Smooth muscle cell (in vitro differentiated cells): ENCODE results near the gene MLXIPL. TPM values are rescaled to one million over a fixed set of nuclear protein-coding genes. Genes with fewer than 3 reads are reported as not detected.

Source experiments
- DNase-seq: peaks from one replicate; lab custom pipeline; 2025; ENCODE audit not compliant: unreplicated experiment; lab: John Stamatoyannopoulos, UW
- H2AFZ ChIP-seq: fragments of 200-600 bp; sonication (generic); 2 replicates; pipeline ENCODE4 v1.6.0; 2016; ENCODE audit warnings: antibody characterized with exemption, low read depth, mild to moderate bottlenecking
- H3F3A ChIP-seq: fragments of 200-600 bp; sonication (generic); 2 replicates; pipeline ENCODE4 v1.6.0; 2017; ENCODE audit warnings: antibody characterized with exemption, low read depth
- H3K27ac ChIP-seq: fragments of 200-600 bp; sonication (generic); 2 replicates; pipeline ENCODE4 v1.5.1; 2016; ENCODE audit warnings: low read depth, mild to moderate bottlenecking
- H3K27me3 ChIP-seq: fragments of 200-600 bp; sonication (generic); 2 replicates; pipeline ENCODE4 v1.6.1; 2016; ENCODE audit warnings: low read depth, mild to moderate bottlenecking
- H3K36me3 ChIP-seq: fragments of 200-600 bp; sonication (generic); 2 replicates; pipeline ENCODE4 v1.5.1; 2016; ENCODE audit warnings: low read depth
- H3K4me1 ChIP-seq: fragments of 200-600 bp; sonication (generic); 2 replicates; pipeline ENCODE4 v1.5.1; 2016; ENCODE audit warnings: low read depth
- H3K4me2 ChIP-seq: fragments of 200-600 bp; sonication (generic); 2 replicates; pipeline ENCODE4 v1.6.0; 2016; ENCODE audit warnings: mild to moderate bottlenecking
- H3K4me3 ChIP-seq: fragments of 200-600 bp; sonication (generic); 2 replicates; pipeline ENCODE4 v1.5.1; 2016; ENCODE audit warnings: mild to moderate bottlenecking
- H3K79me2 ChIP-seq: fragments of 200-600 bp; sonication (generic); 2 replicates; pipeline ENCODE4 v1.6.0; 2016; ENCODE audit warnings: low read depth, mild to moderate bottlenecking
- H3K9ac ChIP-seq: fragments of 200-600 bp; sonication (generic); 2 replicates; pipeline ENCODE4 v1.6.0; 2016; ENCODE audit warnings: low read depth
- H3K9me3 ChIP-seq: fragments of 200-600 bp; sonication (generic); replicated peaks from 2 replicates; pipeline ENCODE4 v1.5.1; 2016; ENCODE audit warnings: low read depth
- H4K20me1 ChIP-seq: fragments of 200-600 bp; sonication (generic); 2 replicates; pipeline ENCODE4 v1.6.0; 2016; ENCODE audit warnings: low read depth
- WGBS: methylation state at CpG from one replicate; pipeline ENCODE4 v1.1.7; 2016; ENCODE audit warnings: low lambda C conversion rate; 5-methylcytosine and 5-hydroxymethylcytosine counted together
- polyA plus RNA-seq: library from polyadenylated mRNA; unstranded; fragments of >200 nt; fragmentation: Nextera tagmentation; extraction: Ambion mirVana; gene quantifications from 2 replicates; pipeline ENCODE4 v1.2.1, GENCODE V29; 2016
- total RNA-seq: library from RNA; depleted of rRNA; stranded (reverse); fragments of >200 nt; gene quantifications from 2 replicates; pipeline ENCODE4 v1.2.3, GENCODE V29; 2014
- TF ChIP-seq, protein P1 (sequence below): fragments of 200-600 bp; sonication (generic); IDR thresholded peaks from 2 replicates; pipeline ENCODE4 v1.5.1; 2017; ENCODE audit warnings: borderline replicate concordance, mild to moderate bottlenecking, antibody characterized with exemption; ENCODE audit not compliant: insufficient read depth, poor library complexity, severe bottlenecking

Gene MLXIPL
- total and polyA plus RNA-seq, 2 experiments from 2014 or later: not detected

DNA sequence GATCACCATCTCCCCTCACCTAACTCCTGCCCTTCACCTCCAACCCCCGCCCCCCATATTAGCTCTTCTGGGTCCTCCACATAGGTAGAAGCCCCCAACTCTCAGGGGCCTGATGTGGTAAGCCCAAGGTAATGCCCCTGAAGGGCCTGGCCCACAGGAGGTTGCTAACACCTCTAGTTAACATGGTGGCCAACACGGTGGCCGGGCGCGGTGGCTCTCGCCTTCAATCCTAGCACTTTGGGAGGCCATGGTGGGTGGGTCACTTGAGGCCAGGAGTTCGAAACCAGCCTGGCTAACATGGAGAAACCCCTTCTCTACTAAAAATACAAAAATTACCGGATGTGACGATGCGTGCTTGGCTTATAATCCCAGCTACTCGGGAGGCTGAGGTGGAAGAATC lies 954 bp upstream of the MLXIPL start:
- Histone ChIP-seq H3K4me2 (no peak overlapping the region), H3K27me3 (peaks cover 79% of the 10 kb centered on the region), H3K9me3 (no peaks in the 10 kb centered on the region), H3K4me1 (peaks cover 11% of the 10 kb centered on the region), H3K36me3 (no peaks in the 10 kb centered on the region), H3K79me2 (no peaks in the 10 kb centered on the region), H3F3A (no peaks in the 10 kb centered on the region), H2AFZ (no peak overlapping the region), H3K27ac (no peak overlapping the region), H3K9ac (no peak overlapping the region), H3K4me3 (no peak overlapping the region), H4K20me1 (no peaks in the 10 kb centered on the region)
- WGBS: 97% methylated on average over 11 of the region's 11 CpGs
- TF ChIP-seq, protein P1, sequence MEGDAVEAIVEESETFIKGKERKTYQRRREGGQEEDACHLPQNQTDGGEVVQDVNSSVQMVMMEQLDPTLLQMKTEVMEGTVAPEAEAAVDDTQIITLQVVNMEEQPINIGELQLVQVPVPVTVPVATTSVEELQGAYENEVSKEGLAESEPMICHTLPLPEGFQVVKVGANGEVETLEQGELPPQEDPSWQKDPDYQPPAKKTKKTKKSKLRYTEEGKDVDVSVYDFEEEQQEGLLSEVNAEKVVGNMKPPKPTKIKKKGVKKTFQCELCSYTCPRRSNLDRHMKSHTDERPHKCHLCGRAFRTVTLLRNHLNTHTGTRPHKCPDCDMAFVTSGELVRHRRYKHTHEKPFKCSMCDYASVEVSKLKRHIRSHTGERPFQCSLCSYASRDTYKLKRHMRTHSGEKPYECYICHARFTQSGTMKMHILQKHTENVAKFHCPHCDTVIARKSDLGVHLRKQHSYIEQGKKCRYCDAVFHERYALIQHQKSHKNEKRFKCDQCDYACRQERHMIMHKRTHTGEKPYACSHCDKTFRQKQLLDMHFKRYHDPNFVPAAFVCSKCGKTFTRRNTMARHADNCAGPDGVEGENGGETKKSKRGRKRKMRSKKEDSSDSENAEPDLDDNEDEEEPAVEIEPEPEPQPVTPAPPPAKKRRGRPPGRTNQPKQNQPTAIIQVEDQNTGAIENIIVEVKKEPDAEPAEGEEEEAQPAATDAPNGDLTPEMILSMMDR: no peak
- DNase-seq: no peak

DNA sequence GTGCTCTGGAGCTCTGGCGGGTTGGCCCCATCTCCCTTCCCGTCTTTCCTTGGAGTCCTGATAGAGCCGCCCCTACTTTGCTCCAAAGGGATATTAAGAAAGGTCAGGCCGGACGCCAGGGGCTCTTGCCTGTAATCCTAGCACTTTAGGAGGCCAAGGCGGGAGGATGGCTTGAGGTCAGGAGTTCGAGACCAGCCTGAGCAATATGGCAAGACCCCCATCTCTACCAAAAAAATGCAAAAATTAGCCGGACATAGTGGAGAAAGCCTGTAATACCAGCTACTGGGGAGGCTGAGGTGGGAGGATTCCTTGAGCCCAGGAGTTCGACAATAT lies 313 bp upstream of the MLXIPL start:
- H3K4me1 ChIP-seq: peaks cover 11% of the 10 kb centered on the region
- no peaks in the 10 kb centered on the region for H4K20me1 ChIP-seq
- WGBS: 38% methylated on average over 9 of the region's 9 CpGs
- no peaks in the 10 kb centered on the region for H3K79me2 ChIP-seq
- TF ChIP-seq, protein P1: no peak
- H3K9ac ChIP-seq: no peak overlapping the region
- H3F3A ChIP-seq: no peaks in the 10 kb centered on the region
- H2AFZ ChIP-seq: no peak overlapping the region
- H3K4me3 ChIP-seq: peak overlapping the region; percentile 57
- H3K27ac ChIP-seq: no peak overlapping the region
- no peaks in the 10 kb centered on the region for H3K36me3 ChIP-seq
- peak overlapping the region; percentile 93 for H3K4me2 ChIP-seq
- peaks cover 79% of the 10 kb centered on the region for H3K27me3 ChIP-seq
- H3K9me3 ChIP-seq: no peaks in the 10 kb centered on the region
- DNase-seq: no peak

DNA sequence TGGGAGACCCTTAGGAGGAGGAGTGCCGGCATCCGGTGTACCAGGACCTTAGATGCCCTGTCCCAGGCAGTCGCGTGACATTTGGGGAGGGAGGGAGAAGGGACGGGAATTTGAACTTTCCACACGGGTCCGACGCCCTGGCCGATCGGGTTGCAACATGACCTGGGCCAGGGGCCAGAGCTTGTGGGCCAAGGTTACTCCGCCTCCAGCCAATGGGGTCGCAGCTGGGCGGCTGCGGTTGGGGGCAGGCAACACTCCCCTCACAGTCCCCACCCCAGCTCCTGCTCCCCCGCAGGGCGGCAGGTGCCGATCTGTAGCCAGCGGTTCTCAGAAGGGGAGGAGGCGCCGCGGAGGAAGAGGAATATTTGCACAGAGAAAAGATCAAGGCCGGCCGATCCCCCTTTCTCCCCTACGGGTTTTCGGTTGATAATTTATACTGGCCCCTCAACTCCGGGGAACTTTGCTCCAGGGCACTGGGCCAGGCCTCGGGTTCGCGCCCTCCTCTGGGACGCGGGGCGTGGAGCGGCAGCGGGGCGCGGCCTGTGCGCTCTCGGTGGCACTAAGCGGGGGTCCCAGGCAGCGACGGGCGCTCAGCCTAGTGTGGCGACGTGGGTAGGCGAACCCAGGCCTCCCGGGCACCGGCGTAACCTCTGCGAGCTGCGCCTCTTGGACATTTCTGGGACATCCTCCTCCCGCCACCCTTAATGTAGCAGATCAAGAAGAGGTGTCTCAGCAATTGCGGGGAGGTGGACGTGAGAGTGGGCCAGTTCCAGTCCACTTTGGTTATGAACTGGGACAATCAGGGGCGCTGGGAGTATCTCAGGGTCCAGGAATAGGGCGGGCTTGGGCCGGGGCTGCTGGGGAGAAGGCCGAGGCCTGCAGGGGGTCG lies 1.2 kb downstream of the MLXIPL start:
- H3K27me3 ChIP-seq: peaks cover 73% of the 10 kb centered on the region

More for the DNA sequence above, 1.2 kb downstream of the MLXIPL start:
- Histone ChIP-seq H3K4me3 (peak overlapping the region; percentile 57), H3K9me3 (no peaks in the 10 kb centered on the region), H3K27ac (no peak overlapping the region), H3K36me3 (no peaks in the 10 kb centered on the region), H4K20me1 (no peaks in the 10 kb centered on the region), H3K4me1 (peaks cover 11% of the 10 kb centered on the region), H3K79me2 (no peaks in the 10 kb centered on the region), H3K4me2 (peak overlapping the region; percentile 93), H3F3A (no peaks in the 10 kb centered on the region), H2AFZ (no peak overlapping the region), H3K9ac (no peak overlapping the region)
- TF ChIP-seq, protein P1: no peak
- no peak for DNase-seq
- WGBS: 4% methylated on average over 55 of the region's 58 CpGs
